ENCODE measurements around the gene ANO2. TPM values are rescaled to one million over a fixed set of nuclear protein-coding genes. Genes with fewer than 3 reads are reported as not detected.
"Not testable (repeated sequence)": the region's sequence is repeated elsewhere in the genome, so short reads cannot be mapped to it uniquely, and the experiment has no call there.

The ANO2 gene
- total RNA-seq, 1 donor from 2014 or later, result 16.0 TPM

DNA sequence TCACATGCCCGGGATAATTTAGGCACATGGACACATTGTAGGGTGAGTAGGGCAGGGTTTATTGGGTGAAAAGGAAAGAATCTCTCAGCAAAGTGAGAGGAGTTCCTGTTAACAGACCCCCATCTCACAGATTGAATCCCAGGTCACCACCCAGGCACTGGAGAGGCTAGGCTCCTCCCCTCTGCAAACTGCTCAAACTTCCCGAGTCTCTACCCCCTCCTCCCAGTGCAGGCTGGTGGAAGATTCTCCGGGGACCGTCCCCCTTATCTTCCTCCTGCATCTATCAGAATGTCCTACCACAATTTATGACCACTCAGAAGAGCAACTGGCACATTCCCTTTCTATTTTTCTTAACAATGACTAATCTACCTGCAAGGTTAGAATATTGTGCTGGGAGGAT is 387.2 kb downstream of the ANO2 start:
- no peak for DNase-seq (ENCODE audit: low read depth in 2 of 2)

DNA sequence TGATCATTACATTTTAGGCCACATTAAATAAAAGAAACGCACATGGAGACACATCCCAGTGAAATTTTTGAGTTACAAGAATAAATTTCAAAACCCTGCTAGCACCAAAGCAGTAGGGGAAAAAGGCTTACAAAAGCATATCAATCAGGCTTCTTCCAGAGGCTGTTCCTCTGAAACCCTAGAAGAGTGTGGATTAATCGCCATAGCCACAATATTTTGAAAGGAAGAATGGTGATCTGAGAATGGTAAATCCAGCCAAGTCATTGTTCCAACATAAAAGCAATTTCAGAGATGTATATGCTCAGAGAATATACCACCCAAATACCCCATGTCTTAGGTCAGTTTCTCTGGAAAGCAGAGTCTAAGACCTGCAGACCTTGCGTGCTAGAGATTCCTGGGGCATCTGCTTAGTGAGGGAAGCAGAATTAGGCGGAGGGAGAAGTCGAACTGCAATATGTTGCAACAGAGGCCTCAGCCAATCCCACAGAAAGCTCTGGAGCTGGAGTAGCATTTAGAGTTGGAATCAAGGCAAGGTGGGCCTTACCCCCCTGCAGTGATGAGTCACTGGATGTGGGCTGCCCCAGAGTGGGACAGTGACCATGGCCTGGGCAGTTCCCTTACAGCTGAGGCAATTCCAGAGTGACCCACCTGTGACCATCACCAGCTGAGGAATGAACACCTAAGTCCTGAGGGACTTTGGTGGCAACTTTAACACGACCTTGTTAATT is 387.9 kb downstream of the ANO2 start:
- no peak for DNase-seq (ENCODE audit: low read depth in 2 of 2)

DNA sequence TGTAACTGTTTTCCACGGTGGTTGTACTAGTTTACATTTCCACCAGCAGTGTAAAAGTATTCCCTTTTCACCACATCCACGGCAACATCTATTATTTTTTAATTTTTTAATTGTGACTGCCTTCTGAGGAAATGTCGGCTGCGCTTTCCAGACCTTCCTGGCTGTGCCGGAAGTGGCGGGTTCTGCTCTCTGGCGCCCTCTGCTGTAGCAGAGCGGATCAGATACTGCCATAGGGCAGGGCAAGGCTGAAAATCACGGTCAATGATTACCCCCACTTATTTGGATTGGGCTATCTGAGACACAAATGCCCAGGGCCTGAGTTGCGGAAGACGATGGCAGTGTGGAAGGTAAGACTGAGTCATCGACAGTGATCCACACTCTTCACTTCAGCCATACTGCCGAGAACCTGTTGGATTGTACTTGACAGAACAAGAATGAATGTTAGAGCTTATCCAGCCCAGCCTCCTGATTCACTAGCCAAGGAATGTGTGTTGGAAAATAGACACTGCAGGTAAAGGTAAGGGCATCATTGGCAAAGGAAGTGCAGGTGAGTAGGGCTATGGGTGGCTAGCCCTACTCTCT is 388.9 kb downstream of the ANO2 start:
- DNase-seq (ENCODE audit: low read depth in 2 of 2), result no peak

DNA sequence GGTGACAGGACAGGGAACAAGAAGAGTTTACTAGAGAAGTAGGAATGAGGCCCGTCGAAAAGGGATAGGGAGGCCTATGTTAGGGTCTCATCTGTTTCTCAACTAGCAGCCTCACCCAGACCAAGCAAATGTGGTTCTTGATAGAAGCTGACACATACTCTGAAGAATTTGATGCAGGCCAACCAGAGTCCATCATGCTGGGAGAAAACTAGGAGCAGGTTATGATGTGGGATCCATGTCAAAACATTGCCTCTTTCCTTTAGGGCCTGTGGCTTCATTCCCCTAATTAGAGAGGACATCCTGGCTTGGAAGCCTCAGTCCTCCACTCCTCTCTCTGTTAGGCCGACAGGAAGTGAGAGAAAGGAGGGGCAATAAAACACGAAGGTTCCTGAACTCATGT is 390.3 kb downstream of the ANO2 start:
- DNase-seq (ENCODE audit: low read depth in 2 of 2), result no peak

DNA sequence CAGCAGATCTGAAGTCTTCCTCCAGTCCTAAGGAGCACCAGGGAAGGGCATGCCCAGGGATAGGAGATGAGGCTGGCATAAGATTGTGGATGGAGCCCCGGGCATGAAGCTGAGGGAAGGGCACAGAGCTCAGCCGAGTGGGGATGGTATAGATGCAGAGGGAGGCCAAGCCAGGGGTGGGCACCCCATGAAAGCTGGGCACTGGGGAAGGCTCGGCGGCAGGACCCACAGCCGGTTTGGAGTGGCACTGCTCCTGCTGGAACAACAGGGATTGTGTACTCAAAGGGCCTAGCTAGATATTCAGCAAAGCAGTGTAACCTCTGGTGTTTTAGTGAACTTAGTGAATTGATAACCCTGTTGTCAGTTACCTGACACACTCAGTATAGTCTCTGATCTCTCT is 396.0 kb downstream of the ANO2 start:
- DNase-seq (ENCODE audit: low read depth in 2 of 2), result no peak

DNA sequence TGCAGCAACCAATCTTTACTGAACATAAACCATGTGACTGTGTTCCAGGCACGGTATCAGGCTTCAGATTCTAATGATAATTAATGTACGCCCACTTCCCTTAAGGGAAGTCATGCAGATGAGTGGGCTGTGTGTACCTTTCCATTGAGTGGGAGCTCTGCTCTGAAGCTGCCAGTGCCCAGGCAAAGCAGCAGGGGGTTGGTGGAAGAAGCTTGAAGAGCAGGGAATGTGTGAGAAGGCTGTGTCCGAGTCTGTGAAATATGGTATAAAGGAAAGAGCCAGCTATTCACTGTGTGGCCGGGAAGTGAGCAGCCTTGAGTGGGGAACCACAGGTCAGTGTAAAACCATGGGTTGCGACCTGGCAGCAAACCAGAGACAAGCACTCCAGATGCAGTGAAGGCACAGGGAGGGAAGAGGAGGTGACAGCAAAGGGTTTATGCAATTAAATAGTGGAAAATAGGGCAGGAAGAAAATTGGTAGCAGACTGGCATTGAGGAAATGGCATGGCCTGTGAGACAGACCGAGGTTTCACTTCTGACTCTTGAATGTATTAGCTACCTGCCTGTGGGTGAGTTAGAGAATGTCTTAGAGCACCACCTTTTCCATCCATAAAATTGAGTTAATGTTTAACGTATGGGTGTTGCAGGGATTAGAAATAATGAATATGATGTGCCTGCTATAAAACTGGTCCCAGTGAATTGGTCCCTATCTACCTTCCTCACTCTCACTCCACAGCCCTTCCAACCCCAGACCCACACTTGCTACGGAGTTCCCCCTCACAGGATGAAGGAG is 396.7 kb downstream of the ANO2 start:
- DNase-seq (ENCODE audit: low read depth in 2 of 2), result no peak

DNA sequence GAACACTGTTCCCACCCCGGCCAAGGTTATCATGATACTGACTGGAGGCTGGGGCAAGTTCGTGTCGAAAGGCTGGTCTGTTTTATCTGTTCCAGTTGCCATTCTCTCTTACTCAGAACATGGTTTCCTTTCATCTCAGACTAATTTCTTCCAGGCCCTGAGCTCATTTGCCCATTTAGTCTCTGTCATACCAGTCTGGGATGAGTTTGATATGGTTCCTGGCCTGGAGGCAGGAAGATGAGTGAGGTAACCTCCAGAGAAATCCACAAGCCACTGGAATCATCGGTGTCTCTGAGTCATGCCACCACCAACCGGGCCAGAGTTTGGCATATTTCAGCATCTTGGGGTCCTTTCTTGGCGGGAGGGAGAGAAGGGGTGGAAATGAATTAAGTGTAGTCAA is 398.4 kb downstream of the ANO2 start:
- no peak for DNase-seq (ENCODE audit: low read depth in 2 of 2)

DNA sequence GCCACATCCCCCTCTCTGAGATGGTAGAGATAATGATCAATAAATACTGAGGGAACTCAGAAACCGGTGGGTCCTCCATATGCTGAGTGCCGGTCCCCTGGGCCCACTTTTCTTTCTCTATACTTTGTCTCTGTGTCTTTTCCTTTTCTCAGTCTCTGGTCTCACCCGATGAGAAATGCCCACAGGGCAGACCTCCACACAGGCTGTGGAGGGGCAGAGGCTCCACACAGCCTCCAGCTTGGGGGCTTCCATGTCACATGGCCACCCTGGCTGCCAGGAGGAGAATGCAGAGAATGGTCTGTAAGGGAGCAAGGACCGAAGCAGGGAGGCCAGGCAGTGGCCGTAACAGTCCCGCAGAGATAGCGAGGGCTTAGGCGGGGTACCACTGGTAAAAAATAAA is 407.3 kb downstream of the ANO2 start:
- no peak for DNase-seq (ENCODE audit: low read depth in 2 of 2)

DNA sequence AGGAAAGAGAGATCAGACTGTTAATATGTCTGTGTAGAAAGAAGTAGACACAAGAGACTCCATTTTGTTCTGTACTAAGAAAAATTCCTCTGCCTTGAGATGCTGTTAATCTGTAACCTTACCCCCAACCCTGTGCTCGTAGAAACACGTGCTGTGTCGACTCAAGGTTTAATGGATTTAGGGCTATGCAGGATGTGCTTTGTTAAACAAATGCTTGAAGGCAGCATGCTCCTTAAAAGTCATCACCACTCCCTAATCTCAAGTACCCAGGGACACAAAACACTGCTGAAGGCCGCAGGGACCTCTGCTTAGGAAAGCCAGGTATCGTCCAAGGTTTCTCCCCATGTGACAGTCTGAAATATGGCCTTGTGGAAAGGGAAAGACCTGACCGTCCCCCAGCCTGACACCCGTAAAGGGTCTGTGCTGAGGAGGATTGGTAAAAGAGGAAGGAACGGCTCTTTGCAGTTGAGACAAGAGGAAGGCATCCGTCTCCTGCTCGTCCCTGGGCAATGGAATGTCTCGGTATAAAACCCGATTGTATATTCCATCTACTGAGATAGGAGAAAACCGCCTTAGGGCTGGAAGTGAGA is 407.9 kb downstream of the ANO2 start:
- DNase-seq (ENCODE audit: low read depth in 2 of 2), result not testable (repeated sequence)

DNA sequence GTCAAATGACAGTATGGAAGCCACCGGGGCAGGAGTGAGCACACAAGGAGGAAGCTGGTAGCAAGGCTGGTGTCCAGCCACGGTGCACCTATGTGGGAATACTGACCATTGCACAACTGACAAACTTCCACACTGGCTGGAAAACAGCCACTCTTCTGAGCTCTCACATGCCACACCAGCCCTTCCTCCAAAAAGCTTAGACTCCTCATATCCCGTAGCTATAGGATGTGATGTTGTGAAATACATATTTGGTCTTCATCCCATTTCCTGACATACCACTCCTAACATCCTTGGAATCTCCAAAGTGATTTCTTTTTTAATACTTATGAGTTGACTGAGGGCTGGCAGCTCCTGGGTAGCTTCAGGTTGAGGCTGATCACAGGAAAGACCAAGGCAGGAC is 409.5 kb downstream of the ANO2 start:
- no peak for DNase-seq (ENCODE audit: low read depth in 2 of 2)

DNA sequence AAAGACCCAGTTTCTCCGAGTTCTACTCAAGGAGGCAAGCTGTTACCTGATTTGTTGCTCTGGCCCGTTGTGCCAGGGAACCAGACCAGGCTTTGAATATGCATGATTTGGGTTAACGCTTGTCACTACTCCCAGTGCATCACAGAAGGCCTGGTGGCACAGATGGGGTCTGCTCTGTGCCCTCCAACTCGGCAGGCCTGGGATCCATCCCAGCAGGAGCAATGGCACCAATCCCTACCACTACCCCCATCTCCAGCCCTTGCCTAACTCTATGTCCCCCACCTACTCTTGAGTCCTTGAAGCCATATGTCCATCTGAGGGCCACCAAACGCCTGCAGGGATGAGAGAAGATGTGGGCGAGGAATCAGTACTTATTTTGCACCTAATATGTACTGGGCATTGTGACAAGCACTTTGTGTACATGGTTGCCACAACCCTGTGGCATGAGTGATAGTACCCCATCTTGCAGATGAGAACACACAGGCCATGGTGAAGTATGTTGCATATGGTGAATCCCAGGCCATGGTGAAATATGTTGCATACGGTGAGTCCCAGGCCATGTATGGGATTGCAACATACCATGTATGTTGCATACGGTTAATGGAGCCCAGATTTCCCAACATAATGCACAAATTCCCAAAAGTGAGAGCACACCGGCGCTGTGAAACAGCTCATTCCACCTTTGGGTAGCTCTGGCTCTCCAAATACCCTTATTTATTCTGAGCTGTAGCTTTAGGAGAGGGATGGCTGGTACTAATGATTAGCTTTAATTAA is 410.4 kb downstream of the ANO2 start:
- no peak for DNase-seq (ENCODE audit: low read depth in 2 of 2)

DNA sequence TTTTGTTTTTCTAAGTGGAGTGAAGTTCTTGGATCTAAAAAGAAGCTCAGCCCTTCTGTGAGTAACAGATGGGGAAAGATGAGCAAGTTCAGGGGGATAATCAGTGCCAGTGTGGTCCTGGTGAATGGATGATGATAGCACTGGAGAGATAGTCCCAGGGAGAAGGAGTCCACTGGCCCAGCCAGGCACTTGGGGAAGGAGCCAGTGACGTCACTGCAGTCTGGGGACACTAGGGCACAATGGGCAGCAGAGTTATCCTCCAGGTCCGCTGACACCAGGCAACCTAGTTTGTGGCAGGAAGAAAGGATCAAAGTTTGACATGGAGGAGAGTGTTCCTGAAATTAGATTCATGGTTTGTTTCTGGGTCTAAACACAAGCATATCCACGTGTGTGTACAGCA is 411.7 kb downstream of the ANO2 start:
- DNase-seq (ENCODE audit: low read depth in 2 of 2), result no peak

DNA sequence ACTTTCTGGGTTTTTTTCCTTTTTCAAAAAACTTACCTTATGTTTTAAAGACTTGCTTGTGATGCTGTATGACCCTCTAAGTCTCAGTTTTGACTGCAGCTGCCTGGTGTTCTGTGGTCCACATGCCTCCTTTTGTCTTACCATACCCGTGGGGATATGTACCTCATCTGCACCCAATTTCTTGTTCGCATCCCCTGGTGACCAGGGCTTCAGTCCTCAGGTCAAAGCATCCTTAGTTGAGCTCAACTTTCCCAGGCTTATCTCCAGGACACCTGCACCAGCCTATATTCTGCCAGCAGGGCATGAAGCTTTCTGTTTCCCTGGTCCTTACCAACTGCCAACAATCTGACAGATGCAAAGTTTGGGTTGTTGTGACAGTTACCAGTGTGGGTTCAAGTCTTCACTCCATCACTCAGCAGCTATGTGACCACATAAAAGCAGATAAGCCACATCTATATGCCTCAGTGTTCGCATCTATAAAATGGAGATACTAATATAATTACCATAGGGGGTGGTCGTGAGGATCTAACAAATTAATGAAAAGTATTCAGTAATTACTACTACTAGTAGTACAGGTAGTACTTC is 419.2 kb downstream of the ANO2 start:
- DNase-seq (ENCODE audit: low read depth in 2 of 2), result no peak

DNA sequence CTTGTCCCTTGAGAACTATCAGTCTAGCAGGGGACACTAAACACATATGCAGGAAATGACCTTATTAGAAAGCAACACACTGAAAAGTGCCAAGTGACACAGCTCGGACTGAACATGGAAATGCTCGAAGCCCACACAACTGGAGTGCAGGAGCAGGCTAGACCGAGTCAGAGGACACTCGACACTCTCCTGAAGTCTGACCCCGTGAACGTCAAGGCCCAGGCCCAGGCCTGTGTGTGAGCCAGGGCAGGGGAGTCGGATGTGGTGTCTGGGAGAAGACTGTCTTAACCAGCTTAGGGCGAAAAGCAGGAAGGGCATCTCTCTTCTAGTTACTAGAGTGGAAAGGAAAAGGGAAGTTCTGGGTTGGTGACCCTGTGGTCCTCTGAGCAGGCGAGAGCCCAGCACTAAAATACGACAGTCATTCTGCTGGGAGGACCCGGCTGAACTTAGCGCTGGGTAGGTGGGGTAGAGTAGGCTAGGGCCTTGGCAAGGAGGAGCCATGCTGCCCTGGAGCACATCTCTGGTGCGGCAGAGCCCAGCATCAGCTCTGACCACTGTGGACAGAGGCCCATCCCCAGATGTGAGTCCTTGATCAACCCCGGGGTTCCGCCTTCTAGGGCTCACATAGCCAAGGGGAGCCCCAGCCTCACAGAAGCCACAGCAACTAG is 420.2 kb downstream of the ANO2 start:
- no peak for DNase-seq (ENCODE audit: low read depth in 2 of 2)

DNA sequence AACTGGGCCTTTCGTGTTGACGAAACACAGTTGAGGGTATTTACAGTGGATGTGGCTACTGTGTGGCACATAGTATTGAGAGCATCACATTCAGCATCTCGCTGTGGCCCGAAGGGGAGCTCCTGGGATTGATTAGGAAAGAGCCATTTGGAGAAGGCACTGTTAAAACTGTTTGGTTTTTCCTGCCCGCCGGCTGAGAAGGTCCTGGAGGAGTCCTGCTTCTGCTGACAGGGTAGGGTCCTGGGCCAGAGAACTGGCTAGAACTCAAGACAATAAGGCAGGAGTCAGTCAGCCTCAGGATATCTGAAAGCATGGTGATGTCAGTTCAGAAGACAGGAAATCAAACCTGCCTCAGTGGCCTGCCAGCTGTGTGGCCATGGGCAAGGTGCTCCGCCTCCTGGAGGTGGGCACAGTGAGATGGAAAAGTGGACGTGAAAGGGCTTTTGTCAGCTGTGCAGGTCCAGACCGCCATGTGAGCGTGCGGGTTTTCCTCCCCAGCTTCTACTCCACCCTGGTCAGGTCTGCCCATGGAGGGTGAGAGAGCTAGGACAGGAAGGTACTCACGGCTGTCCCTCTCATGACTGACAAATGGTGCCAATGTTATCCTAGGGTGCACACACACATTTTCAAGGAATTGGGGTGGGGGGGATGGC is 420.8 kb downstream of the ANO2 start:
- DNase-seq (ENCODE audit: low read depth in 2 of 2), result no peak

DNA sequence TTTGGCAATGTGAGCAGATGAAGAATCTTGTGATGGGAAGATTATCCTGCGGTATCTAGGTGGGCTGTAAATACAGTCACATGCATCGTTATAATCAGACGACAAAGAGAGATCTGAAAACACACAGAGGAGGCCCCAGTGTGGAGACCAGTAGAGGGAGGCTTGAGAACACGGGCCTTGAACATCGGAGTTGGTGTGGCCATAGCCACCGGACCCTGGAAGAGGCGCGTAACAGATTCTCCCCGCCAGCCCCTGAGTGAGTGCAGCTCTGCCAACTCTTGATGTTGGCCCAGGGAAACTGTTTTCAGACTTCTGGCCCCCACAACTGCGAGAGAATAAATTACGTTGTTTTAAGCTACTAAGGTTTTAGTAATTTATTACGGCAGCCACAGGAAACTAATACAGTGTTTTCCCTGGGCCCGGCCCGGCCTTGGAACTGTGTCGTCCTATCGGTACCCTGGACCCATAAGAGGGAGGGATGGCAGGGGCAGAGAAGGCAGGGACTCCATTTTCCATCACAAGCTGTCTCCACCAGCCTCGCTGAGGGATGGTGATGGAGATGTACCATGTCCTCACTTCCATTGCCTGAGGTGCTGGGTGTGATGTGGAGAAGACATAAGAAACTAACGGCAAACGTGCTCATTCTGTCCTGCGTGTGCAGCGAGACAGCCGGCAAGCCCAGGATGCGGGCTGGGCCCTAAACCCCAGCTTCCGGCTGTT is 421.5 kb downstream of the ANO2 start:
- DNase-seq (ENCODE audit: low read depth in 2 of 2), result no peak

DNA sequence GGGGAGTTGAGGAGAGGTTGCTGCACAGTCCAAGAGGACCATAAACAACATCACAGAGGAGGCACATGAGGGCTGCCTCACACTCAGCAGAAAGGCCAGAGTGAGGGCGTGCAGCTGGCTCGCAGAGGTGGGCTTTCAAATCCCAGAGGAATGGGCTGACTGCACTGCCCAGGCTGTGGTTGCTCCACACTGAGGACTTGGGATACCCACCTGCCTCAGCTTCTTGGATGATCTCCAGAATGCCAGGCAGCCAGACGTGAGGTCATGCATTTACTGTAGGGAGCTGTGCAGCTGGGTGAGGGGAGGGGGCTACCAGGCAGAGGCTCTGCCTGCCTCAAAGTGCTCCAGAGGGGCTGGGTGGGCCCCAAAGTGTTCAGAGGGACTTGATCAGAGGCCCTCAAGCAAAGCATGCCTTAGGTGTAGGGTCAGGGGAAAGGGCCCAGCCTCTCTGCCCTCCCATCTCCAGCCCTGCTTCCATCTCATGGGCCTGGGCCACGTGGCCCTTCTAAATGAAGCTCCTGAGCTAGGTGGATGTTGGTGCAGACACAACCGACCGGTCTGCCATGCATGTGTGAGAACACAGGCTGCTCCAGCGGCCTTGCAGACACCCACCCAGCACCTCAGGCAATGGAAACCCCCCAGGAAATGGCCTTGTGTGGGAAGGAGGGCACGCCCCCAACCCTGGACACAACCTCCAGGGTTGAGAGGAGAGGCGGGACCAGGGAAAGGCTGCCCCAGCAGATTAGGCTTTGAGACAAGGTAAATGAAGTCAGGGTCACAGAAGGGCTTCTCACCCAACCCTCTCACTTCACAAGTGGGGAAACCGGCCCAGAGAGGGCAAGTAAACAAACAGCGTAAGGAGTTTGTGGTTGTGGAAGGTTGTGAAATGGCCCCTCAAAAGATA is 422.4 kb downstream of the ANO2 start:
- no peak for DNase-seq (ENCODE audit: low read depth in 2 of 2)
